ENCODE data around the gene BRI3BP.

BRI3BP gene

DNA sequence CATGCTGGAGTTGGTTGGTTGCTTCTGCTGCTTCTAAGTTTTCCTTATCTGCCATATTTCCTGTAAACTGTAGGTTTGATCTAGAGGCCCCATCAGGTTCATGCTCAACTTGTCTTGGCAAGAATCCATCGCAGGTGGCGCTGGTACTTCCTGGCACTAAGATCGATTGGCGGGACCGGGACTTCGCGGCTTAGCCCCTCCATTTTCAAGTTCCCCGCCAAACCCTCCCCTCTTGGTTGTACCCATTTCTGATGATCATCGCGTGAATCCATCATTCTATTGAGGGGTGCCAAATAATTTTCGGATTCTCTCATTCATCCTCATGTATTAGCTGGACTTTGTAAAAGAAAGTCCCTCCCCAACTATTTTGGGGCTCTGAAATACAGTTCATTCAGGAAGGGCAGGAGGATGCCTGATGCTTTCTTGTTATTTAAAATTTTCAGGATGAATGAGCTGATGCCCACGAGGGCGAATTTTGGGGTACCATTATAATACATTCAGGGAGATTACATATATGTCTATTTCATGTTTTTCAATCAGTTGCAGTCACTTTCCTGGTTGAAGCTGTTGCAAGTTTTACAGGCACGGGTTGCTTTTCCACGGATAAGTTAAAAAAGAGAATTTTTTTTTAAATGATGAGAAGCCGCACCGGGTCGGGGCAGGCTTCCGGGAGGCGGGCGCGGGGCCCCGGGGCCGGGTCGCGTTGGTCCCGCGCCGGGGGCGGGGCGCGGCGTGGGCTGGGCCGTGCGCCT lies 395 bp upstream of the BRI3BP start:
- Histone ChIP-seq H3K36me3 (ENCODE audit: insufficient read depth, low read length) (no peaks in the 10 kb centered on the region), H4K20me1 (ENCODE audit: insufficient read depth, low read length, poor library complexity, severe bottlenecking) (peaks cover 37% of the 10 kb centered on the region), H3K27me3 (ENCODE audit: insufficient read depth, low read length, poor library complexity, severe bottlenecking) (no peaks in the 10 kb centered on the region), H3K9me3 (ENCODE audit: insufficient read depth, low read depth, low read length) (no peaks in the 10 kb centered on the region), H3K9me2 (replicated peaks; ENCODE audit: low read depth, low read length) (no peaks in the 10 kb centered on the region), H3K9ac (ENCODE audit: low read depth, low read length, poor library complexity, severe bottlenecking) (peak overlapping the region; percentile 91), H3K79me2 (ENCODE audit: insufficient read depth, low read length) (peaks cover 51% of the 10 kb centered on the region), H3K4me2 (ENCODE audit: low read depth, low read length, poor library complexity, severe bottlenecking) (peak overlapping the region; percentile 93), H2AFZ (ENCODE audit: low read length) (peak overlapping the region; percentile 91), H3K4me3 (ENCODE audit: low read length, poor library complexity, severe bottlenecking) (peak overlapping the region; percentile 75), H3K4me1 (ENCODE audit: insufficient read depth, low read length, poor library complexity, severe bottlenecking) (peaks cover 36% of the 10 kb centered on the region), H3F3A (ENCODE audit: low read depth) (peaks cover 4% of the 10 kb centered on the region)
- TF ChIP-seq EZH2phosphoT487 (IDR thresholded peaks at IDR 0.05; ENCODE audit: borderline replicate concordance), result no peak
- TF ChIP-seq, protein P1, sequence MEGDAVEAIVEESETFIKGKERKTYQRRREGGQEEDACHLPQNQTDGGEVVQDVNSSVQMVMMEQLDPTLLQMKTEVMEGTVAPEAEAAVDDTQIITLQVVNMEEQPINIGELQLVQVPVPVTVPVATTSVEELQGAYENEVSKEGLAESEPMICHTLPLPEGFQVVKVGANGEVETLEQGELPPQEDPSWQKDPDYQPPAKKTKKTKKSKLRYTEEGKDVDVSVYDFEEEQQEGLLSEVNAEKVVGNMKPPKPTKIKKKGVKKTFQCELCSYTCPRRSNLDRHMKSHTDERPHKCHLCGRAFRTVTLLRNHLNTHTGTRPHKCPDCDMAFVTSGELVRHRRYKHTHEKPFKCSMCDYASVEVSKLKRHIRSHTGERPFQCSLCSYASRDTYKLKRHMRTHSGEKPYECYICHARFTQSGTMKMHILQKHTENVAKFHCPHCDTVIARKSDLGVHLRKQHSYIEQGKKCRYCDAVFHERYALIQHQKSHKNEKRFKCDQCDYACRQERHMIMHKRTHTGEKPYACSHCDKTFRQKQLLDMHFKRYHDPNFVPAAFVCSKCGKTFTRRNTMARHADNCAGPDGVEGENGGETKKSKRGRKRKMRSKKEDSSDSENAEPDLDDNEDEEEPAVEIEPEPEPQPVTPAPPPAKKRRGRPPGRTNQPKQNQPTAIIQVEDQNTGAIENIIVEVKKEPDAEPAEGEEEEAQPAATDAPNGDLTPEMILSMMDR (conservative IDR thresholded peaks at IDR 0.05; ENCODE audit: low read length), result peak; percentile 72

DNA sequence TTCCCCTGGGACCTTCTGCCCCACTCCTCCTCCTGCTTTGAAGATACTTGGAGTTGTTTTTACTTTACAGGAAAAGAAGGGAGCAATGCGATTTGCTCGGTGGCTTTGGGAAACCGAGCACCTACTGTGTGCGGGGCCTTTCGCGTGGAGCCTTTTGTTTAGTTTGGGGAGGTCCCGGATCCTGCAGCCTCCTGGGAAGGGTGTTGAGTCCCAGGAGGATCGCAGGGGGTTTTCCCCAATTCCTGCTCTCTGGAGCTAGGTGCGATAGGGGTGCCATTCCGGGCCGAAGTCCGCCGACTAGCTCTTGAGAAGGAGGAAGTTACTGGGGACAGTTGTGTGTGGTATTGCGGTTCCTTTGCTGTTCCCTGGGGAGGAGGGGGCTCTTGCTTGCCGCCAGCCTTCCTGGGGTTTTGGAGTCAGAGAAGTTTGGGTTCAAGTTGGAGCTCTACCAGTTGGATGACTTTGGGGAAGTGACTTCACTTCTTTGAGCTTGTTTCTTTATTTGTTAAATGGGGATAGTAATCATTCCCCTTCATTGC lies 1.1 kb downstream of the BRI3BP start:
- no peak for TF ChIP-seq EZH2phosphoT487 (IDR thresholded peaks at IDR 0.05; ENCODE audit: borderline replicate concordance)
- TF ChIP-seq, protein P1 (conservative IDR thresholded peaks at IDR 0.05; ENCODE audit: low read length), result no peak
- Histone ChIP-seq H3K36me3 (ENCODE audit: insufficient read depth, low read length) (no peaks in the 10 kb centered on the region), H3K9me3 (ENCODE audit: insufficient read depth, low read depth, low read length) (no peaks in the 10 kb centered on the region), H3K9me2 (replicated peaks; ENCODE audit: low read depth, low read length) (no peaks in the 10 kb centered on the region), H3F3A (ENCODE audit: low read depth) (peaks cover 4% of the 10 kb centered on the region), H3K79me2 (ENCODE audit: insufficient read depth, low read length) (peaks cover 56% of the 10 kb centered on the region), H3K4me3 (ENCODE audit: low read length, poor library complexity, severe bottlenecking) (peak overlapping the region; percentile 98), H3K4me2 (ENCODE audit: low read depth, low read length, poor library complexity, severe bottlenecking) (peak overlapping the region; percentile 78), H3K4me1 (ENCODE audit: insufficient read depth, low read length, poor library complexity, severe bottlenecking) (peaks cover 31% of the 10 kb centered on the region), H4K20me1 (ENCODE audit: insufficient read depth, low read length, poor library complexity, severe bottlenecking) (peaks cover 49% of the 10 kb centered on the region), H2AFZ (ENCODE audit: low read length) (peak overlapping the region; percentile 34; the same call in 1 of the 2 replicates), H3K9ac (ENCODE audit: low read depth, low read length, poor library complexity, severe bottlenecking) (peak overlapping the region; percentile 93), H3K27me3 (ENCODE audit: insufficient read depth, low read length, poor library complexity, severe bottlenecking) (no peaks in the 10 kb centered on the region)

DNA sequence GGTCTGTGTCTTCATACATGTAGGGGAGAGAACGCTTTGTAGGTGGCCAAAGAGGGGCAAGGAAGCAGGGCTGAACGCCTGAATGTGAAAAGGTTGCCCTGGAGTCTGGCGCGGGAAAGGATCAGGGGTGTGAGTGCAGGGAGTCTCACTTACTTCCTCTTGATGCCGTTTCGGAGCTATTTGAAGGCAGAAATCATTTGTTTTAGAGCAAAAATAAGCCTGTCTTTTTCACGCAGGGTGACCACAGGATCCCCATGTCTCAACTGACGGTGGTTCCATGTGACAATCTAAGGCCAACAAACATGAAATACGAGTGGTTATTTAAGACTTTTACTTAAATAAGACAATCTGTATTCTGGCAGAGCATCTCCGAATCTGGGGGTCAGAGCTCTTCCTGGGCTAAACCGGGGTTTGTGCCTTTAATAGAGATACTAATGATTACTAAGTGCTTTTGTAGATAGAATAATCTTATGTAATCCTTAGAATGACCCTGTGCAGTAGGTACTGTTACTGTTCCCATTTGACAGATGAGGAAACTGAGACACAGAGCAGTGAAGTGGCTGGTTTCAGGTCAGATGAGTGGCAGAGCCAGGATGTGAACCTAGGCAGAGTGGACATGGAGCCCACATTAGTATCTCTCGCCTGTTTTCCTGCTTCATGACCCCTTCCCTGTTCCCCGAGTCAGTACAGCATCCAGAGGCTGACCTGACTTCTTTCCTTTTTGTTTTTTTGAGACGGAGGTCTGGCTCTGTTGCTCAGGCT lies 1.9 kb downstream of the BRI3BP start:
- Histone ChIP-seq H3K9ac (ENCODE audit: low read depth, low read length, poor library complexity, severe bottlenecking) (peak overlapping the region; percentile 93), H3K4me3 (ENCODE audit: low read length, poor library complexity, severe bottlenecking) (peak overlapping the region; percentile 98), H3K4me1 (ENCODE audit: insufficient read depth, low read length, poor library complexity, severe bottlenecking) (peaks cover 31% of the 10 kb centered on the region), H3K36me3 (ENCODE audit: insufficient read depth, low read length) (no peaks in the 10 kb centered on the region), H3K4me2 (ENCODE audit: low read depth, low read length, poor library complexity, severe bottlenecking) (peak overlapping the region; percentile 78), H3K27me3 (ENCODE audit: insufficient read depth, low read length, poor library complexity, severe bottlenecking) (no peaks in the 10 kb centered on the region), H3K9me3 (ENCODE audit: insufficient read depth, low read depth, low read length) (no peaks in the 10 kb centered on the region), H3F3A (ENCODE audit: low read depth) (peaks cover 4% of the 10 kb centered on the region), H3K79me2 (ENCODE audit: insufficient read depth, low read length) (peaks cover 64% of the 10 kb centered on the region), H2AFZ (ENCODE audit: low read length) (no peak overlapping the region), H4K20me1 (ENCODE audit: insufficient read depth, low read length, poor library complexity, severe bottlenecking) (peaks cover 49% of the 10 kb centered on the region), H3K9me2 (replicated peaks; ENCODE audit: low read depth, low read length) (no peaks in the 10 kb centered on the region)
- TF ChIP-seq, protein P1 (conservative IDR thresholded peaks at IDR 0.05; ENCODE audit: low read length), result no peak
- TF ChIP-seq EZH2phosphoT487 (IDR thresholded peaks at IDR 0.05; ENCODE audit: borderline replicate concordance), result no peak

All from Loucy (cell line).